Naive thymus-derived CD8-positive, alpha-beta T cell (primary cell): ENCODE measurements around the gene FUZ. TPM values are rescaled to one million over a fixed set of nuclear protein-coding genes. Genes with fewer than 3 reads are reported as not detected.

Source experiments
- ATAC-seq, 2 donors: fragments of 150-1000 bp; cut with Tn5 transposase in 1 of 2; sonication (Bioruptor Pico), chemical (Tn5 transposase) in 1 of 2; 1 replicate in 1 of 2; 2 replicates in 1 of 2; pipeline ENCODE4 v1.10.0; 2021; ENCODE audit warnings: mild to moderate bottlenecking in 2 of 2, moderate library complexity in 2 of 2
- POLR2A ChIA-PET: fragments of 350-600 bp; sonication (Branson Sonifier 250); formaldehyde crosslinking; loops from one replicate; lab custom pipeline; 2021; ENCODE audit warnings: antibody characterized with exemption; lab: Charles Lee
- DNase-seq, 10 donors: peaks; one replicate each; pipeline versions ENCODE4 v3.0.0 to v3.0.0-alpha.2; 2020 to 2022
- H3K27ac Mint-ChIP-seq, 10 donors: one replicate each; pipeline ENCODE4 v1.8.0; 2020 to 2022; ENCODE audit warnings: mild to moderate bottlenecking in 10 of 10, mixed read lengths in 10 of 10, moderate library complexity in 4 of 10, inconsistent platforms in 1 of 10
- H3K27me3 Mint-ChIP-seq, 5 donors: one replicate each; pipeline ENCODE4 v1.8.0; 2021 to 2022; ENCODE audit warnings: mixed read lengths in 5 of 5
- H3K36me3 Mint-ChIP-seq, 3 donors: one replicate each; pipeline ENCODE4 v1.8.0; 2020 to 2022; ENCODE audit warnings: mixed read lengths in 3 of 3, mild to moderate bottlenecking in 2 of 3, inconsistent platforms in 1 of 3
- H3K4me1 Mint-ChIP-seq, 4 donors: one replicate each; pipeline ENCODE4 v1.8.0; 2021 to 2022; ENCODE audit warnings: mixed read lengths in 4 of 4
- H3K4me3 Mint-ChIP-seq, 10 donors: one replicate each; pipeline ENCODE4 v1.8.0; 2020 to 2022; ENCODE audit warnings: mild to moderate bottlenecking in 10 of 10, mixed read lengths in 10 of 10, moderate library complexity in 6 of 10, inconsistent platforms in 1 of 10
- H3K9me3 Mint-ChIP-seq, 9 donors: one replicate each; pipeline ENCODE4 v1.8.0; 2020 to 2022; ENCODE audit warnings: mixed read lengths in 9 of 9, mild to moderate bottlenecking in 3 of 9, inconsistent platforms in 1 of 9, moderate library complexity in 1 of 9
- polyA plus RNA-seq, 3 donors: library from polyadenylated mRNA; unstranded; fragments of 300-500 nt; fragmentation: Illumina TruSeq; gene quantifications; one replicate each; pipeline ENCODE4 v1.2.3, GENCODE V29; 2021
- total RNA-seq, 8 experiments: library from RNA in 2 of 8; stranded (reverse) in 2 of 8; gene quantifications; one replicate each; pipeline ENCODE4 v1.2.3 and lab custom pipeline; 2021 to 2026

FUZ gene
- total and polyA plus RNA-seq, 5 experiments from 2014 or later, result 5.4 to 28.8 (median 7.5) TPM

- Mint-ChIP-seq H3K4me1 (peaks cover 36 to 52% (median 44%) of the 10 kb centered on the region in 4 donors), H3K27me3 (peaks cover 0 to 4% (median 0%) of the 10 kb centered on the region in 5 donors), H3K36me3 (peaks cover 0 to 13% (median 3%) of the 10 kb centered on the region in 3 donors), H3K4me3 (peak overlapping the region; percentile 77 to 97 (median 91)), H3K9me3 (no peaks in the 10 kb centered on the region), H3K27ac (peak overlapping the region in 9 of 10 donors; percentile 76 to 97 (median 90))
- DNase-seq, result no peak
- POLR2A ChIA-PET, result interaction anchor here (0.5 to 3.6 kb wide), 5 partner anchors 39 to 215 kb away, joined by 3 to 40 read pairs (median 4); partner anchors contain the start of gene FUZ
- ATAC-seq, result no peak
Measured at GRCh38 chr19:49767967-49768581, 45.0 kb downstream of the FUZ start.

- ATAC-seq (no peak), DNase-seq (no peak)
- H3K27ac Mint-ChIP-seq, result peak overlapping the region; percentile 76 to 97 (median 88)
- peaks cover 31 to 48% (median 41%) of the 10 kb centered on the region in 4 donors for H3K4me1 Mint-ChIP-seq
- H3K4me3 Mint-ChIP-seq, result peak overlapping the region; percentile 77 to 97 (median 91)
- POLR2A ChIA-PET, result interaction anchor here (0.5 to 3.6 kb wide), 11 partner anchors 38 to 957 kb away, joined by 3 to 40 read pairs (median 5); partner anchors contain the start of genes AKT1S1, ATF5, FUZ and NUP62
- peaks cover 0 to 4% (median 0%) of the 10 kb centered on the region in 5 donors for H3K27me3 Mint-ChIP-seq
- H3K36me3 Mint-ChIP-seq, result peaks cover 0 to 9% (median 0%) of the 10 kb centered on the region in 3 donors
- no peaks in the 10 kb centered on the region for H3K9me3 Mint-ChIP-seq
Measured at GRCh38 chr19:49767381-49767780, 45.7 kb downstream of the FUZ start.

- ATAC-seq, result no peak
- POLR2A ChIA-PET, result interaction anchor here (0.5 to 3.6 kb wide), 12 partner anchors 46 to 1348 kb away, joined by 3 to 40 read pairs (median 5); partner anchors contain the start of genes AKT1S1, ATF5, FUZ and GYS1
- peak within 1 kb of the TSS; percentile 87 to 97 (median 96) for H3K27ac Mint-ChIP-seq
- peaks cover 0 to 4% (median 0%) of the 10 kb centered on the region in 5 donors for H3K27me3 Mint-ChIP-seq
- H3K4me3 Mint-ChIP-seq, result peak within 1 kb of the TSS; percentile 77 to 97 (median 93)
- H3K36me3 Mint-ChIP-seq, result peaks cover 0 to 9% (median 0%) of the 10 kb centered on the region in 3 donors
- peaks cover 31 to 48% (median 41%) of the 10 kb centered on the region in 4 donors for H3K4me1 Mint-ChIP-seq
- H3K9me3 Mint-ChIP-seq, result no peaks in the 10 kb centered on the region
- DNase-seq, result no peak
Measured at GRCh38 chr19:49766930-49767299, 46.2 kb downstream of the FUZ start, which contains the start of gene AP2A1. AP2A1 (plus strand) TSS chr19:49767001; CDS start chr19:49767134, 133 bp downstream.

GRCh38 chr19:49766007-49766929, 46.8 kb downstream of the FUZ start:
- POLR2A ChIA-PET, result interaction anchor here (0.5 to 3.6 kb wide), 12 partner anchors 47 to 1347 kb away, joined by 3 to 40 read pairs (median 5); partner anchors contain the start of genes AKT1S1, ATF5, FUZ and GYS1

GRCh38 chr19:49764341-49764740, 48.8 kb downstream of the FUZ start:
- ATAC-seq, result no peak
- H3K27me3 Mint-ChIP-seq, result peaks cover 0 to 4% (median 0%) of the 10 kb centered on the region in 5 donors
- POLR2A ChIA-PET, result interaction anchor here (0.7 to 1.6 kb wide), 2 partner anchors 12 to 119 kb away, joined by 3 to 4 read pairs; no protein-coding TSS in a partner anchor

More at GRCh38 chr19:49766007-49766929, 46.8 kb downstream of the FUZ start:
- Mint-ChIP-seq H3K36me3 (peaks cover 0 to 6% (median 0%) of the 10 kb centered on the region in 3 donors), H3K27me3 (peaks cover 0 to 4% (median 0%) of the 10 kb centered on the region in 5 donors), H3K4me1 (peaks cover 31 to 42% (median 36%) of the 10 kb centered on the region in 4 donors), H3K4me3 (peak overlapping the region; percentile 77 to 96 (median 92)), H3K27ac (peak overlapping the region; percentile 87 to 97 (median 96)), H3K9me3 (no peaks in the 10 kb centered on the region)
- ATAC-seq, result peak; percentile 88 to 90
- DNase-seq, result peak; percentile 95 to 100 (median 99)

GRCh38 chr19:49763230-49763629, 49.9 kb downstream of the FUZ start, which contains the start of gene TSKS:
TSKS (minus strand) TSS chr19:49763306; CDS start chr19:49763247, 59 bp downstream.
- Mint-ChIP-seq H3K4me1 (peaks cover 16 to 20% (median 19%) of the 10 kb centered on the region in 4 donors), H3K36me3 (no peaks in the 10 kb centered on the region), H3K27me3 (peaks cover 0 to 4% (median 0%) of the 10 kb centered on the region in 5 donors), H3K4me3 (peak within 1 kb of the TSS in 3 of 10 donors; percentile 14 to 65 (median 30)), H3K27ac (peak within 1 kb of the TSS in 7 of 10 donors; percentile 30 to 92 (median 65)), H3K9me3 (no peaks in the 10 kb centered on the region)
- DNase-seq, result no peak
- ATAC-seq, result no peak
- POLR2A ChIA-PET, result interaction anchor here (0.6 to 1.6 kb wide), 3 partner anchors 12 to 46 kb away, joined by 3 to 10 read pairs (median 5); no protein-coding TSS in a partner anchor

More at GRCh38 chr19:49764341-49764740, 48.8 kb downstream of the FUZ start:
- no peak for DNase-seq
- Mint-ChIP-seq H3K4me3 (peak overlapping the region in 2 of 10 donors; percentile 7 to 66), H3K36me3 (peaks cover 0 to 1% (median 0%) of the 10 kb centered on the region in 3 donors), H3K9me3 (no peaks in the 10 kb centered on the region), H3K4me1 (peaks cover 22 to 29% (median 28%) of the 10 kb centered on the region in 4 donors), H3K27ac (peak overlapping the region in 2 of 10 donors; percentile 37 to 66)

- POLR2A ChIA-PET, result interaction anchor here (0.7 kb wide), 1 partner anchor 46 kb away, joined by 3 read pairs; no protein-coding TSS in a partner anchor
- Mint-ChIP-seq H3K4me3 (peak overlapping the region in 6 of 10 donors; percentile 6 to 65 (median 22)), H3K9me3 (no peaks in the 10 kb centered on the region), H3K4me1 (peaks cover 6 to 9% (median 8%) of the 10 kb centered on the region in 4 donors), H3K27me3 (peaks cover 0 to 4% (median 0%) of the 10 kb centered on the region in 5 donors), H3K36me3 (no peaks in the 10 kb centered on the region), H3K27ac (peak overlapping the region in 6 of 10 donors; percentile 62 to 92 (median 76))
- ATAC-seq (no peak), DNase-seq (peak in 2 of 10 donors; percentile 19 to 30)
Measured at GRCh38 chr19:49761625-49762311, 51.3 kb downstream of the FUZ start.

GRCh38 chr19:49761249-49761624, 51.9 kb downstream of the FUZ start:
- peak overlapping the region in 4 of 10 donors; percentile 6 to 65 (median 46) for H3K4me3 Mint-ChIP-seq
- H3K4me1 Mint-ChIP-seq, result peaks cover 4 to 7% (median 5%) of the 10 kb centered on the region in 4 donors
- no peaks in the 10 kb centered on the region for H3K27me3 Mint-ChIP-seq
- ATAC-seq, result no peak
- peaks cover 0 to 2% (median 0%) of the 10 kb centered on the region in 9 donors for H3K9me3 Mint-ChIP-seq
- no peak for DNase-seq
- POLR2A ChIA-PET, result interaction anchor here (0.7 kb wide), 1 partner anchor 46 kb away, joined by 3 read pairs; no protein-coding TSS in a partner anchor
- peak overlapping the region in 4 of 10 donors; percentile 15 to 92 (median 72) for H3K27ac Mint-ChIP-seq
- H3K36me3 Mint-ChIP-seq, result peaks cover 0 to under 1% (median 0%) of the 10 kb centered on the region in 3 donors

- Mint-ChIP-seq H3K9me3 (peaks cover 0 to 6% (median 2%) of the 10 kb centered on the region in 9 donors), H3K27ac (peak overlapping the region in 1 of 10 donors; percentile 43), H3K36me3 (peaks cover 2 to 6% (median 5%) of the 10 kb centered on the region in 3 donors), H3K27me3 (no peaks in the 10 kb centered on the region), H3K4me1 (peaks cover 0 to 2% (median 0%) of the 10 kb centered on the region in 4 donors), H3K4me3 (no peak overlapping the region)
- no peak for ATAC-seq
- POLR2A ChIA-PET, result no interaction called here
- no peak for DNase-seq
Measured at GRCh38 chr19:49758292-49758691, 54.8 kb downstream of the FUZ start.
